Tibial nerve (tissue), 3 donors: ENCODE measurements around the gene EXOG.

Experiments used
- POLR2A ChIP-seq, 2 donors: fragments of 450-650 bp; IDR thresholded peaks; one replicate each; pipeline ENCODE4 v1.6.1; 2017; ENCODE audit warnings: antibody characterized with exemption in 2 of 2, mild to moderate bottlenecking in 2 of 2, moderate library complexity in 2 of 2
- TF ChIP-seq, protein P1 (sequence below), 5 experiments: fragments of 200-600 bp in 3 of 5; fragments of 450-650 bp in 2 of 5; sonication (generic) in 3 of 5; IDR thresholded peaks; one replicate each; pipeline ENCODE4 v1.5.1; 2016 to 2019; ENCODE audit warnings: antibody characterized with exemption in 5 of 5, mild to moderate bottlenecking in 3 of 5, moderate library complexity in 2 of 5

DNA sequence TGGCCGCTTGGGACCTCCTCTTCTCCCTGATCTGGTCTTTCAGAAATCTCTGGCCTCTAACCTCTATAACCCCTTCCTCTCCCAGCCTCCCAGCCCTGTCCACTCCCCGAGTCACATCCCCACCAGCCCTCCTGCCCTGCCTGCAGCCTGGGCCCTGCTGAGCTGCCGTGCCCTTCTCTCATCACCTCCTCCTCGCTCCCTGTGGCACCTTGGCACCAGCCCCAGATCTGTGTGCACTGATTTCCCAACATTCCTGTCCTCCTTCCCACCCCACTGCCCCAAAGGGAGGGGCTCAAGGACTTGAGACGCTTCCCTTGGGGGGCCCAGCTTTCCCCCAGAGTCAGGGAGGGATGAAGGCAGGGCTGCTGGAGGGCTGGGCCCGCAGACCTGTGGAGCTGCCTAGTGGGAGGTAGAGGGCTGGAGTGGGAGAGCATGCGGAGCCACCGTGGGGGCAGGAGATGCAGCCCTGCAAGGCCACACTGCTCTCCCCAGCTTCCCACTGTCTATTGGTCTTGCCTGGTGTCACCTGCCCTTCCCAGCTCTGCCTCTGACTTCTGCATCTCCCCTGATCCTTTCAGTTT, 42.7 kb downstream of the EXOG start:
- TF ChIP-seq, protein P1, sequence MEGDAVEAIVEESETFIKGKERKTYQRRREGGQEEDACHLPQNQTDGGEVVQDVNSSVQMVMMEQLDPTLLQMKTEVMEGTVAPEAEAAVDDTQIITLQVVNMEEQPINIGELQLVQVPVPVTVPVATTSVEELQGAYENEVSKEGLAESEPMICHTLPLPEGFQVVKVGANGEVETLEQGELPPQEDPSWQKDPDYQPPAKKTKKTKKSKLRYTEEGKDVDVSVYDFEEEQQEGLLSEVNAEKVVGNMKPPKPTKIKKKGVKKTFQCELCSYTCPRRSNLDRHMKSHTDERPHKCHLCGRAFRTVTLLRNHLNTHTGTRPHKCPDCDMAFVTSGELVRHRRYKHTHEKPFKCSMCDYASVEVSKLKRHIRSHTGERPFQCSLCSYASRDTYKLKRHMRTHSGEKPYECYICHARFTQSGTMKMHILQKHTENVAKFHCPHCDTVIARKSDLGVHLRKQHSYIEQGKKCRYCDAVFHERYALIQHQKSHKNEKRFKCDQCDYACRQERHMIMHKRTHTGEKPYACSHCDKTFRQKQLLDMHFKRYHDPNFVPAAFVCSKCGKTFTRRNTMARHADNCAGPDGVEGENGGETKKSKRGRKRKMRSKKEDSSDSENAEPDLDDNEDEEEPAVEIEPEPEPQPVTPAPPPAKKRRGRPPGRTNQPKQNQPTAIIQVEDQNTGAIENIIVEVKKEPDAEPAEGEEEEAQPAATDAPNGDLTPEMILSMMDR (IDR thresholded peaks at IDR 0.05) = no peak
- no peak for TF ChIP-seq POLR2A (IDR thresholded peaks at IDR 0.05)
